GM19023 (cell line): ENCODE results near the gene ACTR8.

ENCODE experiments used
- ATAC-seq: cut with Tn5 transposase; IDR thresholded peaks from one replicate; pipeline ENCODE4 v1.9.1; 2021; ENCODE audit warnings: mild to moderate bottlenecking, moderate library complexity; ENCODE audit not compliant: unreplicated experiment

ACTR8 gene

GRCh38 chr3:53817809-53818208 lies 64.1 kb downstream of the ACTR8 start:
- no peak for ATAC-seq

- ATAC-seq, result no peak
Measured at GRCh38 chr3:53817211-53817610, 64.7 kb downstream of the ACTR8 start.
